Femur (tissue), 1 donor: Measurements from ENCODE around the gene PIH1D2.
"Not testable (repeated sequence)": the region's sequence is repeated elsewhere in the genome, so short reads cannot be mapped to it uniquely, and the experiment has no call there.

ENCODE experiments used
- DNase-seq: peaks from one replicate; pipeline ENCODE4 v3.0.0-alpha.2; 2017

Gene PIH1D2

GRCh38 chr11:112051768-112052167, 22.0 kb downstream of the PIH1D2 start:
- DNase-seq = no peak

GRCh38 chr11:112050721-112051120, 23.1 kb downstream of the PIH1D2 start:
- DNase-seq = no peak

GRCh38 chr11:112049777-112050176, 24.0 kb downstream of the PIH1D2 start:
- no peak for DNase-seq

- not testable (repeated sequence) for DNase-seq
Observed at GRCh38 chr11:112048256-112048655, 25.6 kb downstream of the PIH1D2 start.

- DNase-seq = not testable (repeated sequence)
Observed at GRCh38 chr11:112046647-112047046, 27.2 kb downstream of the PIH1D2 start.

- DNase-seq = no peak
Observed at GRCh38 chr11:112044961-112045360, 28.9 kb downstream of the PIH1D2 start.

- no peak for DNase-seq
Observed at GRCh38 chr11:112042961-112043304, 30.9 kb downstream of the PIH1D2 start.

GRCh38 chr11:112042161-112042960, 31.5 kb downstream of the PIH1D2 start:
- no peak for DNase-seq

- DNase-seq = no peak
Observed at GRCh38 chr11:112037527-112037926, 36.3 kb downstream of the PIH1D2 start.

- DNase-seq = no peak
Observed at GRCh38 chr11:112033902-112034301, 39.9 kb downstream of the PIH1D2 start.

- DNase-seq = no peak
Observed at GRCh38 chr11:112029460-112029859, 44.4 kb downstream of the PIH1D2 start.

GRCh38 chr11:112026784-112027410, 46.9 kb downstream of the PIH1D2 start:
- DNase-seq = not testable (repeated sequence)

GRCh38 chr11:112025707-112026106, 48.1 kb downstream of the PIH1D2 start:
- no peak for DNase-seq

GRCh38 chr11:112024773-112025678, 48.8 kb downstream of the PIH1D2 start, which contains the start of gene DLAT:
Gene DLAT, plus strand, starts transcription at chr11:112025408. Its CDS starts 65 bp downstream, at chr11:112025473.
- peak; percentile 90 for DNase-seq

GRCh38 chr11:112024178-112024772, 49.5 kb downstream of the PIH1D2 start:
- DNase-seq = no peak

- no peak for DNase-seq
Observed at GRCh38 chr11:112023104-112023503, 50.7 kb downstream of the PIH1D2 start.

- DNase-seq = no peak
Observed at GRCh38 chr11:112019066-112019465, 54.8 kb downstream of the PIH1D2 start.
